Right lobe of liver (tissue), 6 donors: ENCODE data around the gene FAM53A. TPM values are rescaled to one million over a fixed set of nuclear protein-coding genes. Genes with fewer than 3 reads are reported as not detected.
"Not testable (repeated sequence)": the region's sequence is repeated elsewhere in the genome, so short reads cannot be mapped to it uniquely, and the experiment has no call there.

Source experiments
- ATAC-seq, 4 donors: fragments of 200-7000 bp; cut with Tn5 transposase; one replicate each; pipeline ENCODE4 v1.9.1; 2020; ENCODE audit warnings: mild to moderate bottlenecking in 4 of 4, moderate library complexity in 4 of 4
- DNase-seq, 3 donors: peaks; one replicate each; pipeline ENCODE4 v3.0.0-alpha.2; 2020
- H3K27ac ChIP-seq, 3 donors: fragments of 200-600 bp; one replicate each; pipeline ENCODE4 v1.8.0; 2022
- H3K27me3 ChIP-seq, 2 donors: fragments of 200-600 bp; one replicate each; pipeline ENCODE4 v1.8.0; 2022
- H3K36me3 ChIP-seq, 4 donors: fragments of 200-600 bp; sonication (generic) in 1 of 4; one replicate each; pipeline versions ENCODE4 v1.5.1 to v1.8.0; 2017 to 2022; ENCODE audit warnings: control low read depth in 1 of 4
- H3K4me1 ChIP-seq, 4 donors: fragments of 200-600 bp; sonication (generic) in 1 of 4; one replicate each; pipeline versions ENCODE4 v1.5.1 to v1.8.0; 2017 to 2022; ENCODE audit warnings: control low read depth in 1 of 4
- H3K4me3 ChIP-seq, 3 donors: fragments of 200-600 bp; one replicate each; pipeline ENCODE4 v1.8.0; 2022
- H3K9me3 ChIP-seq, 4 donors: fragments of 200-600 bp; sonication (generic) in 1 of 4; one replicate each; pipeline versions ENCODE4 v1.5.1 to v1.8.0; 2017 to 2022; ENCODE audit warnings: control low read depth in 1 of 4
- CTCF ChIP-seq, 4 donors: fragments of 200-600 bp in 3 of 4; fragments of 450-650 bp in 1 of 4; IDR thresholded peaks; one replicate each; pipeline versions ENCODE4 v1.5.1 to v1.8.0; 2016 to 2022; ENCODE audit warnings: antibody characterized with exemption in 4 of 4, mild to moderate bottlenecking in 2 of 4
- POLR2A ChIP-seq: fragments of 450-650 bp; IDR thresholded peaks from one replicate; pipeline ENCODE4 v1.6.1; 2017; ENCODE audit warnings: antibody characterized with exemption, mild to moderate bottlenecking
- WGBS: methylation state at CpG from one replicate; pipeline ENCODE4 v1.1.6; 2018; ENCODE audit warnings: low coverage, low lambda C conversion rate; ENCODE audit not compliant: insufficient coverage; ENCODE audit errors: missing lambda C conversion rate; 5-methylcytosine and 5-hydroxymethylcytosine counted together
- intact Hi-C, 2 donors: fragments of 100-400 bp; cut with DNase I; formaldehyde crosslinking; loops; one replicate each; pipeline versions ENCODE4 v1.11.2 to v1.14.1; 2022
- total RNA-seq, 6 experiments: library from RNA; depleted of rRNA in 2 of 6; stranded (reverse); fragments of >200 nt in 2 of 6; fragmentation: NEBNext Ultra II Directional in 3 of 6; extraction: Animal tissue kit (Norgen Biotek cat#: 25700) in 3 of 6; gene quantifications; one replicate each; pipeline versions ENCODE4 v1.1.0 to v1.2.4, GENCODE V29; 2016 to 2023
- donor health status: DM: no; HTN: yes; CAD: no.
- donor health status: DM: no; HTN: no; CAD: no.
- donor health status: DM: no; HTN: no; CAD: no.
- donor health status: DM: no; HTN: yes; CAD: no.
- donor health status: DM: no; HTN: yes; CAD: no.

The FAM53A gene
- total RNA-seq, 6 experiments from 2014 or later, result 0.56 to 3.5 (median 0.74) TPM

GRCh38 chr4:1641671-1642070 is 42.4 kb downstream of the FAM53A start:
- no peaks in the 10 kb centered on the region for H3K36me3 ChIP-seq
- H3K9me3 ChIP-seq, result no peaks in the 10 kb centered on the region
- no peak overlapping the region for H3K4me3 ChIP-seq
- DNase-seq (no peak), ATAC-seq (no peak)
- no peaks in the 10 kb centered on the region for H3K27me3 ChIP-seq
- no peak for TF ChIP-seq POLR2A
- TF ChIP-seq CTCF (IDR thresholded peaks at IDR 0.05), result no peak
- H3K4me1 ChIP-seq, result no peaks in the 10 kb centered on the region
- intact Hi-C loops, result no loop called here
- H3K27ac ChIP-seq, result no peak overlapping the region
- 100% methylated on average over 1 of the region's 7 CpGs for whole genome bisulfite sequencing

- H3K4me1 ChIP-seq, H3K27me3 ChIP-seq, H3K27ac ChIP-seq, H3K36me3 ChIP-seq, H3K9me3 ChIP-seq, ATAC-seq, DNase-seq, H3K4me3 ChIP-seq, intact Hi-C loops: not testable (repeated sequence)
- 73% methylated on average over 8 of the region's 35 CpGs for WGBS
These were observed 43.2 kb downstream of the FAM53A start for GRCh38 chr4:1640716-1641503.

- WGBS, result 82% methylated on average over 2 of the region's 16 CpGs
- Histone ChIP-seq H3K9me3 (no peaks in the 10 kb centered on the region), H3K4me3 (no peak overlapping the region), H3K36me3 (no peaks in the 10 kb centered on the region), H3K4me1 (no peaks in the 10 kb centered on the region), H3K27me3 (no peaks in the 10 kb centered on the region), H3K27ac (no peak overlapping the region)
- DNase-seq (no peak), ATAC-seq (no peak)
- TF ChIP-seq POLR2A (no peak), CTCF (IDR thresholded peaks at IDR 0.05) (no peak)
- intact Hi-C loops, result no loop called here
These were observed 43.9 kb downstream of the FAM53A start for GRCh38 chr4:1640190-1640589.

GRCh38 chr4:1639299-1639868 is 44.7 kb downstream of the FAM53A start:
- ATAC-seq (peak in 1 of 4 donors; percentile 17), DNase-seq (no peak)
- no peak overlapping the region for H3K27ac ChIP-seq
- H3K36me3 ChIP-seq, result no peaks in the 10 kb centered on the region
- no peaks in the 10 kb centered on the region for H3K4me1 ChIP-seq
- intact Hi-C loops, result no loop called here
- H3K4me3 ChIP-seq, result no peak overlapping the region
- 66% methylated on average over 3 of the region's 11 CpGs for WGBS
- TF ChIP-seq POLR2A (no peak), CTCF (IDR thresholded peaks at IDR 0.05) (no peak)
- no peaks in the 10 kb centered on the region for H3K9me3 ChIP-seq
- H3K27me3 ChIP-seq, result no peaks in the 10 kb centered on the region

- Histone ChIP-seq H3K27me3 (no peaks in the 10 kb centered on the region), H3K36me3 (no peaks in the 10 kb centered on the region), H3K4me1 (no peaks in the 10 kb centered on the region), H3K9me3 (no peaks in the 10 kb centered on the region), H3K4me3 (no peak overlapping the region), H3K27ac (no peak overlapping the region)
- intact Hi-C loops, result no loop called here
- peak in 1 of 4 donors; percentile 7 for ATAC-seq
- DNase-seq, result no peak
- no CpG with 5 or more reads among the region's 11 CpGs for WGBS
- no peak for TF ChIP-seq CTCF (IDR thresholded peaks at IDR 0.05)
- TF ChIP-seq POLR2A, result no peak
These were observed 45.2 kb downstream of the FAM53A start for GRCh38 chr4:1638873-1639272.
